H1 (cell line): Measurements from ENCODE around the gene TAS2R46. TPM values are rescaled to one million over a fixed set of nuclear protein-coding genes. Genes with fewer than 3 reads are reported as not detected.
"Not testable (repeated sequence)": the region's sequence is repeated elsewhere in the genome, so short reads cannot be mapped to it uniquely, and the experiment has no call there.

ENCODE experiments used
- CTCF ChIA-PET: fragments of 300-600 bp; sonication (Branson Sonifier 250); formaldehyde crosslinking; loops from one replicate; lab custom pipeline; 2021; ENCODE audit not compliant: partially characterized antibody; lab: Charles Lee
- POLR2A ChIA-PET: fragments of 300-600 bp; sonication (Branson Sonifier 250); formaldehyde crosslinking; loops from one replicate; lab custom pipeline; 2021; ENCODE audit warnings: inconsistent platforms; ENCODE audit not compliant: partially characterized antibody; lab: Charles Lee
- DNase-seq, 2 experiments: peaks; one replicate each; pipeline versions ENCODE4 v3.0.0 to v3.0.0-alpha.2; 2010 to 2022; ENCODE audit warnings: low spot score in 2 of 2, low read depth in 1 of 2, mixed read lengths in 1 of 2
- FAIRE-seq: peaks from 2 replicates; lab custom pipeline; 2011; peaks lifted over from hg19 to GRCh38; lab: Jason Lieb, UNC
- H2AFZ ChIP-seq: 2 replicates; pipeline ENCODE4 v1.8.1; 2012; ENCODE audit warnings: low read length, inconsistent platforms
- H2AK5ac ChIP-seq: 2 replicates; pipeline ENCODE4 v1.6.1; 2013; ENCODE audit warnings: low read depth, low read length
- H2BK120ac ChIP-seq: replicated peaks from 2 replicates; pipeline ENCODE3; 2013; ENCODE audit warnings: low read depth, low read length, inconsistent platforms
- H2BK12ac ChIP-seq: 2 replicates; pipeline ENCODE4 v1.6.1; 2013; ENCODE audit warnings: low read depth, low read length
- H2BK15ac ChIP-seq: 2 replicates; pipeline ENCODE4 v1.6.1; 2013; ENCODE audit warnings: low read length
- H2BK20ac ChIP-seq: 2 replicates; pipeline ENCODE4 v1.6.1; 2013; ENCODE audit warnings: low read length
- H2BK5ac ChIP-seq: 2 replicates; pipeline ENCODE4 v1.6.1; 2013; ENCODE audit warnings: low read depth, low read length
- H3K14ac ChIP-seq: 2 replicates; pipeline ENCODE4 v1.6.1; 2013; ENCODE audit warnings: inconsistent platforms; ENCODE audit not compliant: insufficient read length
- H3K18ac ChIP-seq: 2 replicates; pipeline ENCODE4 v1.6.1; 2013; ENCODE audit warnings: low read length; ENCODE audit errors: extremely low read depth
- H3K23ac ChIP-seq: 2 replicates; pipeline ENCODE4 v1.6.1; 2013; ENCODE audit warnings: inconsistent platforms; ENCODE audit not compliant: insufficient read length
- H3K23me2 ChIP-seq: 2 replicates; pipeline ENCODE4 v1.6.1; 2013; ENCODE audit warnings: low read depth, low read length
- H3K27ac ChIP-seq: 2 replicates; pipeline ENCODE4 v1.6.1; 2011; ENCODE audit warnings: low read depth, low read length, inconsistent platforms
- H3K27me3 ChIP-seq, 4 experiments: replicated peaks in 1 of 4; 1 replicate in 1 of 4; 2 replicates in 3 of 4; pipeline versions ENCODE4 v1.6.1 to v1.8.1; 2011 to 2013; ENCODE audit warnings: low read length in 3 of 4, mild to moderate bottlenecking in 3 of 4, inconsistent platforms in 2 of 4, mixed read lengths in 2 of 4, moderate library complexity in 1 of 4; ENCODE audit not compliant: control insufficient read depth in 3 of 4, insufficient read depth in 3 of 4; ENCODE audit errors: extremely low read depth in 1 of 4
- H3K36me3 ChIP-seq, 4 experiments: 2 replicates each; pipeline versions ENCODE4 v1.6.1 to v1.8.1; 2011 to 2013; ENCODE audit warnings: mild to moderate bottlenecking in 4 of 4, low read length in 3 of 4, moderate library complexity in 2 of 4, control low read depth in 1 of 4, inconsistent platforms in 1 of 4; ENCODE audit not compliant: insufficient read depth in 4 of 4, control insufficient read depth in 2 of 4
- H3K4ac ChIP-seq: replicated peaks from 2 replicates; pipeline ENCODE3; 2013; ENCODE audit warnings: low read length, low read depth, mixed read lengths, inconsistent platforms; ENCODE audit not compliant: insufficient read length
- H3K4me1 ChIP-seq, 4 experiments: replicated peaks in 1 of 4; 1 replicate in 1 of 4; 2 replicates in 3 of 4; pipeline versions ENCODE4 v1.6.1 to v1.8.1; 2011 to 2013; ENCODE audit warnings: low read length in 3 of 4, inconsistent platforms in 2 of 4, mixed read lengths in 1 of 4; ENCODE audit not compliant: insufficient read depth in 4 of 4, control insufficient read depth in 3 of 4
- H3K4me2 ChIP-seq, 2 experiments: 2 replicates each; pipeline versions ENCODE4 v1.6.1 to v1.8.1; 2011 to 2013; ENCODE audit warnings: low read depth in 2 of 2, low read length in 2 of 2, control low read depth in 1 of 2, inconsistent platforms in 1 of 2, mild to moderate bottlenecking in 1 of 2; ENCODE audit not compliant: insufficient read depth in 1 of 2
- H3K4me3 ChIP-seq, 4 experiments: fragments of 200-600, 300-600 bp in 1 of 4; sonication (generic), shearing (Covaris generic), sonication (Bioruptor Twin) in 1 of 4; 2 replicates each; pipeline versions ENCODE4 v1.5.1 to v1.8.1; 2011 to 2016; ENCODE audit warnings: low read length in 4 of 4, low read depth in 3 of 4, control low read depth in 2 of 4, inconsistent platforms in 2 of 4, mild to moderate bottlenecking in 2 of 4, mixed read lengths in 1 of 4, moderate library complexity in 1 of 4; ENCODE audit not compliant: insufficient read depth in 2 of 4; ENCODE audit errors: extremely low read depth in 1 of 4
- H3K56ac ChIP-seq: replicated peaks from 2 replicates; pipeline ENCODE3; 2013; ENCODE audit warnings: low read depth, mild to moderate bottlenecking, mixed read lengths, low read length, inconsistent platforms; ENCODE audit not compliant: insufficient read length
- H3K79me1 ChIP-seq: 2 replicates; pipeline ENCODE4 v1.6.1; 2013; ENCODE audit warnings: low read depth, low read length, control low read depth
- H3K79me2 ChIP-seq, 2 experiments: 2 replicates each; pipeline versions ENCODE4 v1.6.1 to v1.8.1; 2012 to 2013; ENCODE audit warnings: low read length in 2 of 2, mild to moderate bottlenecking in 2 of 2, inconsistent platforms in 1 of 2; ENCODE audit not compliant: insufficient read depth in 2 of 2, control insufficient read depth in 1 of 2
- H3K9ac ChIP-seq, 4 experiments: replicated peaks in 1 of 4; 1 replicate in 1 of 4; 2 replicates in 3 of 4; pipeline versions ENCODE4 v1.6.1 to v1.8.1; 2011 to 2013; ENCODE audit warnings: low read depth in 3 of 4, low read length in 3 of 4, control low read depth in 2 of 4, mild to moderate bottlenecking in 2 of 4, moderate library complexity in 2 of 4, inconsistent platforms in 1 of 4; ENCODE audit errors: extremely low read depth in 1 of 4
- H3K9me3 ChIP-seq, 2 experiments: 2 replicates each; pipeline versions ENCODE4 v1.6.1 to v1.8.1; 2012 to 2013; ENCODE audit warnings: mild to moderate bottlenecking in 2 of 2, moderate library complexity in 2 of 2, control low read depth in 1 of 2, inconsistent platforms in 1 of 2, low read depth in 1 of 2, low read length in 1 of 2, mixed read lengths in 1 of 2; ENCODE audit not compliant: insufficient read depth in 2 of 2
- H4K20me1 ChIP-seq, 2 experiments: replicated peaks in 1 of 2; 2 replicates each; pipeline versions ENCODE3 to v1.8.1; 2011 to 2013; ENCODE audit warnings: inconsistent platforms in 2 of 2, low read length in 2 of 2, mild to moderate bottlenecking in 1 of 2; ENCODE audit not compliant: insufficient read depth in 2 of 2, control insufficient read depth in 1 of 2
- H4K5ac ChIP-seq: 2 replicates; pipeline ENCODE4 v1.6.1; 2013; ENCODE audit warnings: low read length, low read depth, mixed read lengths, inconsistent platforms; ENCODE audit not compliant: insufficient read length
- H4K8ac ChIP-seq: 2 replicates; pipeline ENCODE4 v1.8.0; 2013; ENCODE audit warnings: mild to moderate bottlenecking, moderate library complexity, low read length, inconsistent platforms; ENCODE audit not compliant: insufficient read depth; ENCODE audit errors: extremely low read depth
- H4K91ac ChIP-seq: replicated peaks from 2 replicates; pipeline ENCODE3; 2013; ENCODE audit warnings: low read length, mixed read lengths, inconsistent platforms; ENCODE audit not compliant: insufficient read length
- WGBS, 2 experiments: shearing (Covaris generic) in 1 of 2; methylation state at CpG; one replicate each; pipeline versions ENCODE4 v1.1.6 to v1.1.7; 2013 to 2015; ENCODE audit warnings: low lambda C conversion rate in 2 of 2, mixed read lengths in 2 of 2, inconsistent platforms in 1 of 2, low coverage in 1 of 2, missing lambda C conversion rate in 1 of 2; ENCODE audit not compliant: insufficient replicate concordance in 2 of 2, insufficient coverage in 1 of 2, insufficient read length in 1 of 2; ENCODE audit errors: extremely low coverage in 1 of 2, missing lambda C conversion rate in 1 of 2; 5-methylcytosine and 5-hydroxymethylcytosine counted together
- polyA plus RNA-seq, 7 experiments: library from polyadenylated mRNA; depleted of rRNA in 3 of 7; stranded (reverse) in 5 of 7; unstranded in 2 of 7; fragments of >200 nt in 5 of 7; fragments of 200-250 nt in 2 of 7; gene quantifications; 1 replicate in 5 of 7; 2 replicates in 1 of 7; 4 replicates in 1 of 7; pipeline versions ENCODE4 v1.2.1 to v1.2.3, GENCODE V29; 2011 to 2013; ENCODE audit warnings: missing spikeins in 2 of 7, mixed read lengths in 2 of 7
- total RNA-seq: library from RNA; stranded (reverse); fragmentation: NEBNext Ultra II Directional; extraction: Animal tissue kit (Norgen Biotek cat#: 25700); gene quantifications from 2 replicates; pipeline ENCODE4 v1.2.1, GENCODE V29; 2021

Gene TAS2R46
- total and polyA plus RNA-seq, 2 of the 8 experiments (the other 6 are each of a cell fraction or from before 2014, with no cell fraction given), result 0.14 TPM; not detected in 1

- H3K79me1 ChIP-seq, H3K56ac ChIP-seq, H4K20me1 ChIP-seq, H2BK12ac ChIP-seq, H3K4me1 ChIP-seq, H4K8ac ChIP-seq, FAIRE-seq, H2AK5ac ChIP-seq, CTCF ChIA-PET, H3K4me3 ChIP-seq, H3K4me2 ChIP-seq, H2BK5ac ChIP-seq, DNase-seq, H4K5ac ChIP-seq, H2BK120ac ChIP-seq, POLR2A ChIA-PET, H3K4ac ChIP-seq, H2BK15ac ChIP-seq, H3K27me3 ChIP-seq, H3K36me3 ChIP-seq, H3K27ac ChIP-seq, H3K9me3 ChIP-seq, H3K9ac ChIP-seq, H3K18ac ChIP-seq, H3K23me2 ChIP-seq, H2AFZ ChIP-seq, H4K91ac ChIP-seq, H3K14ac ChIP-seq, H2BK20ac ChIP-seq, H3K23ac ChIP-seq: not testable (repeated sequence)
- peaks cover 0 to 14% of the 10 kb centered on the region in 2 experiments; a peak in 2 of 4 replicates for H3K79me2 ChIP-seq
- WGBS, 2 experiments, result no CpG with 5 or more reads among the region's 2 CpGs
These were observed 32.8 kb upstream of the TAS2R46 start for GRCh38 chr12:11094910-11095309.
